ENCODE data around the gene FAM120B.

Gene FAM120B

GRCh38 chr6:170448751-170449630 lies 142.4 kb downstream of the FAM120B start:
- DNase-seq = no peak

DNA sequence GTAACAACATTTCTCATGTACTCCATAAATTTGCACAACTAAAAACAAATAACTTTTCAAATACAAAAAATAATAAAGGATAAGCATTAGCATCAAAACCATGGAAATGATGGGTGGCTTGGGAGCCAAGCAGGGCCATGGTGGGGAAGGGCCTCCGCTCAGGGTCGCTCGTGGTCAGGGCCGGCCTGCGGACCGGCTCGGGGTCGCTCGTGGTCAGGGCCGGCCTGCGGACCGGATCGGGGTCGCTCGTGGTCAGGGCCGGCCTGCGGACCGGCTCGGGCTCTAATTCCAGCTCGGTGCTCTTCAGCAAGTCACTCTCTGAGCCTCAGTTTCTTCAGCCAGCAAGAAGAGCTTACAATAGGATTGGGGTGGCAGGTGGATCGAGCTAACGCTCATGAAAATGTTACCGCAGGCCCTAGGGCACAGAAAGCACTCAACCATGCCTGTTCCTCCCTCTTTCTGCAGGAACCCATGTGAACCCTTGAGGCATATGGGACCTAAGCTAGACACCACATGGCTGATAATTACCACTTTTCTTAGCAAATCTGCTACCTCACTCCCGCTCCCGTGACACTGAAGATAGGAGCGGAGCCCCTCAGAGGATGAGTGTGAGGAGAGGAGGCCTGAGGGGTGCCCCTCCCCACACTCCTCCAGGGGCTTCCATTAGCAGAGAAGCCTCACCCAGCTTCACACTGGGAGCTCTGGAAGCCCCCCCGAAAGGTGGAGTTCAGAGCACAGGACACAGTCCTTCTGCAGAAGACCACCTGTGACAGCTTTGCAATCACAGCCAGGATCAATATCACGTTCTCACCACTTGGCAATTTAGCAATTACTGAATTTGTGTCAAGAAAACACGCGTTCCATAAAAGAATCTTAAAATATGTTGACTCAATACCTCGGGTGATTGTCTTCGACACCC lies 143.5 kb downstream of the FAM120B start:
- DNase-seq = no peak

DNA sequence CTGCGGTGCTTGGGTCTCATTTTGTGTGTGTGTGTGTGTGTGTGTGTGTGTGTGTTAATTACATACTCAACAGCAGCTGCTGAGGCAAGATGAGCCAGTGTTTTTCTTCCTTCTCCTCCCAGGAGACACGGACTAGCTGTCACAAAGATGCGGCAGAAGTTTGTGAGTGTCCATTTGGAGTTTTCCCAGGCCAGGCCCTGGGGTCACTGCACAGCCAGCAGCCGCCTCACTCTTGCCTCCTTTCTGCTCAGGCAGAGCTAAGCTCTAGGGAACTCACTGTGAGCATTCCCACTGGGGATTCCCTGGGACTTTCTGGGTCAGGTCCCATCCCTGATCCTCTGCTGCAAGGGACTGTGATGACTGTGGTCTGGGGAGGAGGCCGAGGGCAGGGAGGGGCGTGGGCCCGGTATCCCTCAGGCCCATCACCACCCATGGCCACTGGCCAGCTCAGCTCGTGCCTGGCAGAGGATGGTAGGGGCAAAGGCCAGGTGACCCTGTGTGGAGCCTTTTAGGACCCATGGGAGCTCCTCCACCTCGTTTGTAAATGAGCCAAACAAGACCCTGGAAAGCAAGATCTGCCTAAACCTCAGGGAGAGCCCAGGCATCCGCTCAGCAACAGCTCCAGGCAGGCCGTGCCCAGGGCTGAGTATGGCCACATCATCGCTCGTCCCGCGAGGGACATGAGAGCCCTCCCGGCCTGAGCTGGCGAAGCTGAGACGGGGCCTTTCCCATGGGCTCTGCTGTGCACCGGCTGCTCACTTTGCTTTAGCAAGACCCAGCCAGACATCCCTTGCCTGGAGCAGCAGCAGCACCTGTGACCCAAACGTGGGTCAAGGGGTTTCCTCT lies 144.6 kb downstream of the FAM120B start:
- DNase-seq = no peak

DNA sequence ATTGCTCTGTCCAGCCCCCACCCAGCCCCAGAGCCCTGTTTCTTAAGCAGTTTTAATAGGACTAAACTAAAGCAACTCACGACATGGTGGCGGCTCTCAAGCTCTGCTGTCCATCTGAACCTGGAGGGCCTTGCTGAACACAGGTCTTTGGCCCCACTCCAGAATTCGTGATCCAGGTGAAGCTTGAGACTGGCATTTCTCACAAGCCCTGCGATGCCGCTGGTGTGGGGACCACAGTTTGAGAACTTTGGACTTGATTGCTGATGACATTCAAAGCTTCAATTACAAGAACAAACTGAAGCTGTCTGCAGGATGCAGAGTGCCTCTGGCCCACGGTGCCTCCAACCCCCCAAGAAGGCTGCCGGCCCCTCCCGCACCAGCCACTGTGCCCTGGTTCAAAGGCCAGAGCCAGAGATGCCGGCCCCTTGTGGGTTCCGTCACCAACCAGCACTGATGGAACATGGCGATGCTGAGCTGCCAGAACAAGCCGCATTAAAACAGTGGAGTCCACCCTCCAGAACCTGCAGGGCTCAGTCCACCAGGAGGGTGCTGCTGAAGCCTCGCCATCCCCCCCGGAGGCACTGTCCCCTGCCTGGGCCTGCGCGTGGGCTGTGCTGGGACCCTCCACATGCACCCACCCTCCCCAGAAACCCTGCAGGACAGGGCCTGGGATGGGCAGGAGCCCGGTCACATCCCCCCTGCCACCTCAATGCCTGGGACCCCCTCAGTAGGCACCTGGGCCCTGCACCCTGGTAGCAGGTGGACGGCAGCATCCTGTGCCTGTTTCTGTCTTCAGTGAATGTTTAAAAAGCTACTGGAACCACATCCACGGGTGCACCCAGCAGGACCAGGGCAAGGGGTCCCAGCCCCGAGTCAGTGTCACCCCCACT lies 145.4 kb downstream of the FAM120B start:
- DNase-seq = no peak

- DNase-seq = no peak
Observed at GRCh38 chr6:170452767-170453545, 146.4 kb downstream of the FAM120B start.

DNA sequence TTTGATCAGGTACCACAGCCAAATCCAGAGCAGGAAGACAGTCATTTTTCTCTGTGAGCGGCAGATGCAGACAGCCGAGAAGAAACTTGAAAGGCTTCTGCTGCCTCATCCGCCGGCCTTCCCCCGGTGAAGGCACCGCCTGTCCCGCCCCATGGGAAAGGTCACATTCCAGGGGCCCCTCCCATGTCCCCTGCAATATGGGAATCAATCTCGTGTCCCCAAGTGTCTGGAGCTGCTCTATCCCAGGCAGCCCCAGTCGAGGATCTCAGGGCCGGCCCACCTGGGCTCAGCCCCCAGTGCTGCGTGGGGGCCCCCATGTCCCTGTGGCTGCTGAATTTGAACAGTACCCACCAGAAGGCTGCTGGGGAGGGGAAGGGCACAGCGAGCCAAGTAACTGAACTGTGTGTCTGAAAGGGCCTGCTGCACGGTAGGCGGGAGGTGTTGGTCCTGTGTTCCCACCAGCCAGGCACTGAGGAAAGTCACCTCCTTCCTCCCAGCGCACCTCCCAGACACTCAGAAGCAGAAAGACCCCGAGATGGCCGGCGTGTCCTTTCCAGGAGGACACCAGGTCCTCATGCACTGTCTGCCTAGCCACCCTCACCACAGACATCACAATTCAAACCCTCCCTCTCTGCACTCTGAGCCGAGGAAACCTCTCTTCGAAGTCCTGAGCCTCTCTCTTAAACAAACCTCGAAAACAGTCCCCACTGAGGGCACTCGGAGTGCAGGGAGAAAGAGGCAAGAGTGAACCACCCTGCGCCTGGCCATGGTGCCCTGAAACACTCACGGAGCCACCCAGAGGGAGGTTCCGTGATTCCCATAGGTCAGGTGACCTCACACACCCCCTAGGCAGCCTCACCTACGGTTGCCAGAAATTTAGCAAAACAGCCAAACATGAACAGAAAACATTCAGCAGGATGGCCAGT lies 147.3 kb downstream of the FAM120B start:
- no peak for DNase-seq

- no peak for DNase-seq
Observed at GRCh38 chr6:170454512-170455285, 148.1 kb downstream of the FAM120B start.

DNA sequence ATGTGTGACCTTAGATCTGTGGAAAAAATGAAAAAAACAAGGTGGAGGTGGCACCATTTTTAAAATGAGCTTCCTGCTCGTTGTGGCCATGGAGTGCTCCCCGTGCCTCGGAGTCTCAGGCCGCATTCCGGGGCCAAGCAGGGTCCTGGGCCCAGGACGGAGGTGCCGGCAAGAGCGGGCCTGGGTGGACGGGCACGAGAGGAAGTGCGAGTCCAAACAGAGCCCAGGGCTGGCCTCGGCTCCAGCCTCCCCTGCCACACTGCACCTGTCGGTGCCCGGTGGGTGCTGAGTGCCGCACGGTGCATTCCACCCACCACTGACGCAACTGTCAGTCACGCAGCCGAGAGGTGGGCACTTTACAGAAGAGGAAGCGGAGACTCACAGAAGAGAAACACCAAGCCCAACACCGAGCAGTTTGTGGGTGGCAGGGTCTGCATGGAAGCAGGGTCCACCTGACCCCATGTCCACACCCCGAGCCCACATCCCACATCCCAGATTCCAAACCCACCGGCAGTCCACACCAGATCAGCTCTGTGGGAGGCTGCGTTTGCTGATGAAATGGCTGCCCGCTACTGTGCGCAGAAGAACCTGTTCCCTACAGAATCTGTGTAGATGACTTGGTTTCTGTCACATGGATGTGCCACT lies 148.9 kb downstream of the FAM120B start:
- no peak for DNase-seq

- no peak for DNase-seq
Observed at GRCh38 chr6:170456334-170456733, 149.8 kb downstream of the FAM120B start.
